ENCODE measurements around the gene PTBP3. TPM values are rescaled to one million over a fixed set of nuclear protein-coding genes. Genes with fewer than 3 reads are reported as not detected.

The PTBP3 gene
- total RNA-seq, 1 experiment from 2014 or later: 90.3 TPM

- peak; percentile 65 to 82 for DNase-seq (ENCODE audit: low read depth in 1 of 2, low spot score in 2 of 2)
- H3K27me3 ChIP-seq (replicated peaks): no peaks in the 10 kb centered on the region
- no peak overlapping the region for H3K4me3 ChIP-seq
- H3K27ac ChIP-seq: peak overlapping the region; percentile 46
- H3K36me3 ChIP-seq: no peaks in the 10 kb centered on the region
- H3K9me3 ChIP-seq (replicated peaks): no peaks in the 10 kb centered on the region
- peaks cover 30% of the 10 kb centered on the region for H3K4me1 ChIP-seq (replicated peaks)
Measured at GRCh38 chr9:112341730-112342129, 8.3 kb upstream of the PTBP3 start.

DNA sequence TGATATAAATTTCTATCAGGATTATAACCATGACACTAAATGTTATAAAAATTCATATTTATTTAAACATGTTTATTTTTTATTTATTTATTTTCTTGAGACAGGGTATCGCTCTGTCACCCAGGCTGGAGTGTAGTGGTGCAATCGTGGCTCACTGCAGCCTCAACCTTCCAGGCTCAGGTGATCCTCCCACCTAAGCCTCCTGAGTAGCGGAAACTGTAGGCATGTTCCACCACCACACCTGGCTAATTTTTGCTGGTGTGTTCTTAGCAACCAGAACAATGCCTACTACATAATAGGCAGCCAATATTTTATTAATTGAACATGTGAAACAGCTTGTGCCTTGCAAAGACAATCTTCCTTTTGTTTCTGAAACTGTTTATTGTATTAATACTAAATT, 6.5 kb upstream of the PTBP3 start:
- peaks cover 31% of the 10 kb centered on the region for H3K4me1 ChIP-seq (replicated peaks)
- no peaks in the 10 kb centered on the region for H3K9me3 ChIP-seq (replicated peaks)
- DNase-seq (ENCODE audit: low read depth in 1 of 2, low spot score in 2 of 2): no peak
- H3K27me3 ChIP-seq (replicated peaks): no peaks in the 10 kb centered on the region
- no peaks in the 10 kb centered on the region for H3K36me3 ChIP-seq
- H3K27ac ChIP-seq: no peak overlapping the region
- H3K4me3 ChIP-seq: no peak overlapping the region

DNA sequence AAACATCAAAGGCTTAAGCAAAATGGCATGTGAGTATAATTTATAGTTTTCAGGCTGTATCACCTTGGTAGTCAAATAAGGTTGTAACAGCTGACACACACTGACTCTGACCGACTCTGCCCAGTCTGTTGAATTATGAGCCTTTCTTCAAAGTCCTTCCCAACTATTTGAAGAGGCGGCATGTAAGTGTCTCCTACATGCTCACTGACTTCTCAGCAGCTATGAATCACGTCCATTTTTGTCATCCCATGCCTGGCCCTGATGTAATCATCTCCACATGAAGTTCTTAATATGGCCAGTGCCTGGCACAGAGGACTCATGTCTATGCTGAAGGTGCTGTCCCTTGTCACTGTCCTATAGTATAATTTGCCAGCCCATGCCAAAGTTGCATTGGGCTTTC, 5.1 kb upstream of the PTBP3 start:
- DNase-seq (ENCODE audit: low read depth in 1 of 2, low spot score in 2 of 2): peak; percentile 28 to 46
- H3K27ac ChIP-seq: no peak overlapping the region
- peaks cover 37% of the 10 kb centered on the region for H3K4me1 ChIP-seq (replicated peaks)
- no peak overlapping the region for H3K4me3 ChIP-seq
- no peaks in the 10 kb centered on the region for H3K27me3 ChIP-seq (replicated peaks)
- H3K36me3 ChIP-seq: no peaks in the 10 kb centered on the region
- no peaks in the 10 kb centered on the region for H3K9me3 ChIP-seq (replicated peaks)

DNA sequence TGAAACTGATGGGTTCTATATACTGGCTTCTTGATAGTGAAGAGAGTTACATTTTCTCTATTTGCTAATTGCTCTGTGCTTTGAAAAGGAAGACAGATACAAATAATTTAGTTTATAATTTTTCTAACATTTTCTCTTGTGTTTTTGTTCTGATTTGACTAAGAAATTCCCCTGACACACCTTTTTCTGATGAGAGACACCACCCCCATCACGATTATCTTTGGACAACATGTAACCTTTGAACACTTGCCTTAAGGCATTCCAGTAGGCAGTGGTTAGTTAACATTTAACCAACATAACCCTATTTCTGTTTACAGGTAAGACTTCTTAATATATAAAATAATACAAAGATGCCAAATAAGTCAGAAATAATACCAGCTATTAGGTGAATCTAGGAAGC, 4.1 kb upstream of the PTBP3 start:
- peaks cover 34% of the 10 kb centered on the region for H3K4me1 ChIP-seq (replicated peaks)
- H3K36me3 ChIP-seq: peaks cover 6% of the 10 kb centered on the region
- no peak overlapping the region for H3K4me3 ChIP-seq
- H3K9me3 ChIP-seq (replicated peaks): no peaks in the 10 kb centered on the region
- DNase-seq (ENCODE audit: low read depth in 1 of 2, low spot score in 2 of 2): no peak
- no peaks in the 10 kb centered on the region for H3K27me3 ChIP-seq (replicated peaks)
- H3K27ac ChIP-seq: no peak overlapping the region

GRCh38 chr9:112334432-112334841, 1.0 kb upstream of the PTBP3 start:
- Histone ChIP-seq H3K27me3 (replicated peaks) (no peaks in the 10 kb centered on the region), H3K9me3 (replicated peaks) (no peaks in the 10 kb centered on the region), H3K4me1 (replicated peaks) (peaks cover 22% of the 10 kb centered on the region), H3K36me3 (peaks cover 6% of the 10 kb centered on the region), H3K27ac (peak overlapping the region; percentile 86), H3K4me3 (peak overlapping the region; percentile 47)
- peak in 1 of 2 experiments; percentile 50 for DNase-seq (ENCODE audit: low read depth in 1 of 2, low spot score in 2 of 2)

DNA sequence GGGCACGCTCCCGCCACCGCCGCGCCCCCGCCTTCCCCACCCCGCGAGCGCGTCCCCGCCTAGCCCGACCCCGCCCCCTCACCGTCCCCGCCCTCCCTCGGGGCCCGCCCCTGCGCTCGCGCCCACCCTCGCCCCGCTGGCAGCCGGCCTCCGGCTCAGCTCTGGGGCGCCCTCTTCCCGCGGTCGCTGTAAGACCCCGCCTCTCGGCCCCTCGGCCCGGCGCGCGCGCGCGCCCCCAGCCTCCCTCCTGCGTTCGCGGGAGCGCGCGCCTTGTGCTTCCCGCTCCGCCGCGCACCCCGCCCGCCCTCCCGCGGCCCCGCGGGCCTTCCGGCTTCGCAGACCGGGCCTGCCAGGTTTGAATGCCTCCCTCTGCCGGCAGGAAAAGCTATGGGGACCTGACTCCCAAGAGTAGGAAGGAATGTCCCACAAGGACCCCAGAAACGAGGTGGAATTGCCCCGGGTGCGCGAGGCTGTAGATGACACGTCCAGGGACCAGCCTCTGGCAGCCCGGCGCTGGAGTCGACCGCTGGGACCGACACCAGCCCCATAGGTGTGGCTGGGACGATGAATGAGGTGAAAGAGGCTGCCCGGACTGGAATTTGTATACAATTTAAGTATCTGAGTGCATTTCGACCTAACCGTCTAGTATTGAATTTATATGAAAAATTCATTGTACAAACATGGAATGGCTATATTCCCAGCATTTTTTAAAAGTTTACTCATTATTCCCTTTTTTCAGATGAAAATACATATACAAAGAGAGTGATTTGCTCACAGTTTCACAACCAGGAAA, 416 bp upstream of the PTBP3 start:
- peaks cover 21% of the 10 kb centered on the region for H3K4me1 ChIP-seq (replicated peaks)
- peaks cover 6% of the 10 kb centered on the region for H3K36me3 ChIP-seq
- peak overlapping the region; percentile 86 for H3K27ac ChIP-seq
- no peaks in the 10 kb centered on the region for H3K27me3 ChIP-seq (replicated peaks)
- DNase-seq (ENCODE audit: low read depth in 1 of 2, low spot score in 2 of 2): peak; percentile 92
- no peaks in the 10 kb centered on the region for H3K9me3 ChIP-seq (replicated peaks)
- peak overlapping the region; percentile 96 for H3K4me3 ChIP-seq

DNA sequence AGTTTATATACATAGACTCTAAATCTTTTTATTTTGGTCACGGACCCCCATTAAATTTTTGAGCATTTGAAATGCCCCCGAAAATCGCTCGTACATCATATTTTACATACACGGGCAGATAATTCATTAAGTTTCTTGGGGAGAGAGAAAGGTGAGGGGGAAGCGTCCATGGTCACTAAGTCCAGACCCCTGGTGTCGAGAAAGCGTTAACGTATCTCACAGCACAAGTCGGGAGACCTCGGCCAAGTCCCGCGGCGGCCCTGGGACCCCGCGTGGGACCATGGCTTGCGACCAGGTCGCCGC, 794 bp downstream of the PTBP3 start:
- H3K9me3 ChIP-seq (replicated peaks): no peaks in the 10 kb centered on the region
- H3K36me3 ChIP-seq: peaks cover 6% of the 10 kb centered on the region
- no peak for DNase-seq (ENCODE audit: low read depth in 1 of 2, low spot score in 2 of 2)
- H3K27ac ChIP-seq: peak overlapping the region; percentile 79
- no peaks in the 10 kb centered on the region for H3K27me3 ChIP-seq (replicated peaks)
- peak overlapping the region; percentile 96 for H3K4me3 ChIP-seq
- H3K4me1 ChIP-seq (replicated peaks): peaks cover 16% of the 10 kb centered on the region

DNA sequence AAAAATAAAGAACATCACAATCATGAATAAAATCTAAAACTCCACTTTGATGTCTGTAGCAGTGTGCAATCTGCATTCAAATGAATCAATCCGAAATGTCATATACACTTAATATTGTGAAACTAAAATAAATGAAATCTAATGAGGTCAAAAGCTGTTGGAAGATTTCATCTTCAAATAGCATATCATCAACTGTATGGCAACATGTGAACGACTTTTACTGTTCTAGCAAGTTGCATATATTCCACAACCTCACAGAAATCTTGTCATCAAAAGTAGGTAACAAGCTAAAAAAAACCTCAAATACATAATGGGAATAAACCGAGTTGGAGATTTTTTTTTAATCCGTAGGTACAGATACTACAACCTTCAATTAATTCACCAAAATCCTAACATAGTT, 1.2 kb downstream of the PTBP3 start:
- Histone ChIP-seq H3K4me1 (replicated peaks) (peaks cover 16% of the 10 kb centered on the region), H3K36me3 (peaks cover 6% of the 10 kb centered on the region), H3K27ac (peak overlapping the region; percentile 79), H3K4me3 (peak overlapping the region; percentile 96), H3K9me3 (replicated peaks) (no peaks in the 10 kb centered on the region), H3K27me3 (replicated peaks) (no peaks in the 10 kb centered on the region)
- no peak for DNase-seq (ENCODE audit: low read depth in 1 of 2, low spot score in 2 of 2)

GRCh38 chr9:112331674-112331952, 1.8 kb downstream of the PTBP3 start:
- Histone ChIP-seq H3K27me3 (replicated peaks) (no peaks in the 10 kb centered on the region), H3K9me3 (replicated peaks) (no peaks in the 10 kb centered on the region), H3K4me3 (peak overlapping the region; percentile 96), H3K4me1 (replicated peaks) (peaks cover 16% of the 10 kb centered on the region), H3K36me3 (peaks cover 6% of the 10 kb centered on the region), H3K27ac (peak overlapping the region; percentile 46; the same call in 1 of the 2 replicates)
- DNase-seq (ENCODE audit: low read depth in 1 of 2, low spot score in 2 of 2): no peak

DNA sequence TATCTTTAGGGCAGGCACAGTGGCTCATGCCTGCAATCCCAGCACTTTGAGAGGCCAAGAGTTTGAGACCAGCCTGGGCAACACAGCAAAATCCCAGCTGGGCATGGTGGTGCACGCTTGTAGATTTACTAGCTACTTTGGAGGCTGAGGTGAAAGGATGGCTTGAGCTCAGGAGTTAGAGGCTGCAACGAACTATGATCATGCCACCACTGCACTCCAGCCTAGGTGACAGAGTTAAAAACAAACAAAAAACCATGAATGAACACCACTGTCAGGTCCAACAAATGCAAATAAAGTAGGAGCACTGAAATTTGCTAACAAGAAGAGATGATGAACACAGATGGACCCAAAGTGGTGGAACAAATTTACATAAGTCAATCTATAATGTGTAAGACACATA, 4.9 kb downstream of the PTBP3 start:
- no peaks in the 10 kb centered on the region for H3K9me3 ChIP-seq (replicated peaks)
- H3K4me1 ChIP-seq (replicated peaks): peaks cover 9% of the 10 kb centered on the region
- DNase-seq (ENCODE audit: low read depth in 1 of 2, low spot score in 2 of 2): no peak
- H3K27ac ChIP-seq: no peak overlapping the region
- peaks cover 13% of the 10 kb centered on the region for H3K36me3 ChIP-seq
- H3K4me3 ChIP-seq: no peak overlapping the region
- H3K27me3 ChIP-seq (replicated peaks): no peaks in the 10 kb centered on the region

- Histone ChIP-seq H3K27ac (no peak overlapping the region), H3K4me3 (no peak overlapping the region), H3K36me3 (peaks cover 13% of the 10 kb centered on the region), H3K4me1 (replicated peaks) (peaks cover 9% of the 10 kb centered on the region), H3K9me3 (replicated peaks) (no peaks in the 10 kb centered on the region), H3K27me3 (replicated peaks) (no peaks in the 10 kb centered on the region)
- DNase-seq (ENCODE audit: low read depth in 1 of 2, low spot score in 2 of 2): no peak
Measured at GRCh38 chr9:112327718-112328450, 5.5 kb downstream of the PTBP3 start.

GRCh38 chr9:112326194-112326593, 7.2 kb downstream of the PTBP3 start:
- H3K4me1 ChIP-seq (replicated peaks): peaks cover 9% of the 10 kb centered on the region
- no peak overlapping the region for H3K27ac ChIP-seq
- H3K9me3 ChIP-seq (replicated peaks): no peaks in the 10 kb centered on the region
- DNase-seq (ENCODE audit: low read depth in 1 of 2, low spot score in 2 of 2): no peak
- no peaks in the 10 kb centered on the region for H3K27me3 ChIP-seq (replicated peaks)
- peaks cover 16% of the 10 kb centered on the region for H3K36me3 ChIP-seq
- H3K4me3 ChIP-seq: no peak overlapping the region

DNA sequence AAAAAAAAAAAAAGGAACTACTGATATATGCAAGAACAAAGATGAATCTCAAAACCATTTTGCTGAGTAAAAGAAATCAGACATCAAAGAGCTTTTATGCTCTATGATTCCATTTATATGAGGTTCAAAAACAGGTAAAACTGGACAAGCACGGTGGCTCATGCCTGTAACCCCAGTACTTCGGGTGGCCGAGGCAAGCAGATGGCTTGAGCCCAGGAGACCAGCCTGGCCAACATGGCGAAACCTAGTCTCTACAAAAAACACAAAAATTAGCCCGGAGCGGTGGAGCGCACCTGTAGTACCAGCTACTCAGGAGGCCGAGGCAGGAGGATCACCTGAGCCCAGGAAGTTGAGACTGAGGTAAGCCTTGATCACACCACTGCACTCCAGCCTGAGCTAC, 7.8 kb downstream of the PTBP3 start:
- H3K4me1 ChIP-seq (replicated peaks): peaks cover 9% of the 10 kb centered on the region
- H3K27ac ChIP-seq: no peak overlapping the region
- peaks cover 16% of the 10 kb centered on the region for H3K36me3 ChIP-seq
- no peak overlapping the region for H3K4me3 ChIP-seq
- no peaks in the 10 kb centered on the region for H3K27me3 ChIP-seq (replicated peaks)
- no peaks in the 10 kb centered on the region for H3K9me3 ChIP-seq (replicated peaks)
- DNase-seq (ENCODE audit: low read depth in 1 of 2, low spot score in 2 of 2): no peak

DNA sequence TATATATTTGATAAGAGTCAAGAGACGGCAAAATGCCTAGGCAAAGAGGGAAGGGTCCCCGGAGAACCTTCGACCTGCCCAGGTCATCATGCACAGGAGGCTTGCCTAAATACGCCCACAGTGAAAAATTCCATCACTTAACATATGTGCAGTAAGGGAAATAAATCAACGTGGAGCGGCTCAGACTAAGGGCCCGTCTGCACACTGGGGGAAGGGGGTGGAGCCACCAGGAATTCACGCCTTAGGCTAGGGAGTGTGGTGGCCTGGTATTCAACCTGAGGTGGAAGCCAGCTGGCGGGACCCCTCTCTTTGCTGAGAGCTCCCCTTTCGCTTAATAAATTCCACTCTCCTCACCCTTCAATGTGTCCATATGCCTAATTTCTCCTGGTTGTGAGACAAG, 8.3 kb downstream of the PTBP3 start:
- Histone ChIP-seq H3K9me3 (replicated peaks) (no peaks in the 10 kb centered on the region), H3K4me1 (replicated peaks) (peaks cover 6% of the 10 kb centered on the region), H3K36me3 (peaks cover 16% of the 10 kb centered on the region), H3K27me3 (replicated peaks) (no peaks in the 10 kb centered on the region), H3K27ac (no peak overlapping the region), H3K4me3 (no peak overlapping the region)
- DNase-seq (ENCODE audit: low read depth in 1 of 2, low spot score in 2 of 2): no peak

All from SJSA1 (cell line).